Raji (cell line): ENCODE data around the gene RAP1GAP.

Source experiments
- POLR2A ChIP-seq: IDR thresholded peaks from 2 replicates; pipeline ENCODE4 v1.6.1; 2011; ENCODE audit warnings: low read depth, low read length, control low read depth; ENCODE audit not compliant: insufficient read depth

The RAP1GAP gene

GRCh38 chr1:21605012-21605715 is 64.0 kb downstream of the RAP1GAP start:
- no peak for TF ChIP-seq POLR2A

GRCh38 chr1:21604208-21604957 is 64.8 kb downstream of the RAP1GAP start:
- TF ChIP-seq POLR2A, result no peak

GRCh38 chr1:21603177-21604138 is 65.7 kb downstream of the RAP1GAP start:
- no peak for TF ChIP-seq POLR2A

GRCh38 chr1:21601278-21602048 is 67.7 kb downstream of the RAP1GAP start:
- TF ChIP-seq POLR2A, result no peak

GRCh38 chr1:21599402-21599801 is 69.8 kb downstream of the RAP1GAP start:
- TF ChIP-seq POLR2A, result no peak

GRCh38 chr1:21598904-21599303 is 70.3 kb downstream of the RAP1GAP start:
- TF ChIP-seq POLR2A, result no peak

- no peak for TF ChIP-seq POLR2A
These were observed 70.7 kb downstream of the RAP1GAP start for GRCh38 chr1:21598417-21598816.

- no peak for TF ChIP-seq POLR2A
These were observed 71.4 kb downstream of the RAP1GAP start for GRCh38 chr1:21597753-21598152.

GRCh38 chr1:21596628-21597027 is 72.5 kb downstream of the RAP1GAP start:
- no peak for TF ChIP-seq POLR2A

GRCh38 chr1:21596174-21596573 is 73.0 kb downstream of the RAP1GAP start:
- TF ChIP-seq POLR2A, result no peak

GRCh38 chr1:21594935-21595897 is 73.9 kb downstream of the RAP1GAP start:
- no peak for TF ChIP-seq POLR2A

- TF ChIP-seq POLR2A, result no peak
These were observed 74.7 kb downstream of the RAP1GAP start for GRCh38 chr1:21594501-21594900.

GRCh38 chr1:21593231-21593630 is 75.9 kb downstream of the RAP1GAP start:
- TF ChIP-seq POLR2A, result no peak
